DND-41 (cell line): ENCODE measurements around the gene ST6GALNAC6.

Experiments
- ATAC-seq: fragments of 200-7000 bp; cut with Tn5 transposase; 3 replicates; pipeline ENCODE4 v1.9.1; 2021; ENCODE audit warnings: low read depth; ENCODE audit not compliant: insufficient read depth
- DNase-seq: peaks from one replicate; pipeline ENCODE4 v3.0.0-alpha.2; 2020
- H2AFZ ChIP-seq: 2 replicates; pipeline ENCODE4 v1.6.0; 2012; ENCODE audit warnings: low read depth, low read length
- H3K27ac ChIP-seq: 2 replicates; pipeline ENCODE4 v1.5.1; 2012; ENCODE audit warnings: low read length, inconsistent platforms
- H3K27me3 ChIP-seq: fragments of 200-600 bp; sonication (generic); 2 replicates; pipeline ENCODE4 v1.6.0; 2012; ENCODE audit warnings: low read length, mild to moderate bottlenecking, inconsistent platforms; ENCODE audit not compliant: insufficient read depth, poor library complexity
- H3K36me3 ChIP-seq: 2 replicates; pipeline ENCODE4 v1.5.1; 2012; ENCODE audit warnings: low read length, inconsistent platforms; ENCODE audit not compliant: insufficient read depth
- H3K4me1 ChIP-seq: 2 replicates; pipeline ENCODE4 v1.5.1; 2012; ENCODE audit warnings: mild to moderate bottlenecking, low read length; ENCODE audit not compliant: insufficient read depth
- H3K4me2 ChIP-seq: 2 replicates; pipeline ENCODE4 v1.6.0; 2012; ENCODE audit warnings: mild to moderate bottlenecking, moderate library complexity, low read length, inconsistent platforms; ENCODE audit not compliant: insufficient read depth
- H3K4me3 ChIP-seq, 2 experiments: fragments of 200-600 bp in 1 of 2; shearing (Covaris generic) in 1 of 2; 2 replicates each; pipeline ENCODE4 v1.5.1; 2012 to 2016; ENCODE audit warnings: inconsistent platforms in 2 of 2, low read length in 2 of 2, mild to moderate bottlenecking in 2 of 2, low read depth in 1 of 2, moderate library complexity in 1 of 2
- H3K79me2 ChIP-seq: 2 replicates; pipeline ENCODE4 v1.6.0; 2012; ENCODE audit warnings: low read length, inconsistent platforms; ENCODE audit not compliant: insufficient read depth
- H3K9ac ChIP-seq: 2 replicates; pipeline ENCODE4 v1.6.0; 2012; ENCODE audit warnings: low read depth, mild to moderate bottlenecking, inconsistent platforms, low read length, moderate library complexity
- H3K9me3 ChIP-seq: 2 replicates; pipeline ENCODE4 v1.5.1; 2012; ENCODE audit warnings: low read length, moderate library complexity, mild to moderate bottlenecking, inconsistent platforms; ENCODE audit not compliant: insufficient read depth, severe bottlenecking
- H4K20me1 ChIP-seq: 2 replicates; pipeline ENCODE4 v1.6.0; 2012; ENCODE audit warnings: low read length; ENCODE audit not compliant: insufficient read depth
- CTCF ChIP-seq: IDR thresholded peaks from 2 replicates; pipeline ENCODE4 v1.5.1; 2012; ENCODE audit warnings: borderline replicate concordance, low read length, moderate library complexity, mild to moderate bottlenecking; ENCODE audit not compliant: poor library complexity, severe bottlenecking; ENCODE audit errors: extremely low read depth
- EZH2 ChIP-seq: IDR thresholded peaks from 3 replicates; pipeline ENCODE4 v1.6.1; 2012; ENCODE audit warnings: borderline replicate concordance, low read depth, mild to moderate bottlenecking, moderate library complexity, low read length, inconsistent platforms; ENCODE audit not compliant: severe bottlenecking

The ST6GALNAC6 gene

GRCh38 chr9:127850286-127850830, 49.0 kb downstream of the ST6GALNAC6 start:
- Histone ChIP-seq H3K9me3 (peaks cover 7% of the 10 kb centered on the region), H3K79me2 (no peaks in the 10 kb centered on the region)
- no peak for ATAC-seq

GRCh38 chr9:127848756-127849504, 50.5 kb downstream of the ST6GALNAC6 start:
- no peak overlapping the region for H3K9ac ChIP-seq
- H3K4me2 ChIP-seq, result no peak overlapping the region
- H4K20me1 ChIP-seq, result no peaks in the 10 kb centered on the region
- no peaks in the 10 kb centered on the region for H3K79me2 ChIP-seq
- H3K4me1 ChIP-seq, result no peaks in the 10 kb centered on the region
- H3K27me3 ChIP-seq, result no peaks in the 10 kb centered on the region
- no peak overlapping the region for H3K4me3 ChIP-seq
- no peak for TF ChIP-seq EZH2
- TF ChIP-seq CTCF, result no peak
- ATAC-seq (no peak), DNase-seq (no peak)
- H3K9me3 ChIP-seq, result peaks cover 7% of the 10 kb centered on the region
- no peaks in the 10 kb centered on the region for H3K36me3 ChIP-seq
- H2AFZ ChIP-seq, result no peak overlapping the region
- no peak overlapping the region for H3K27ac ChIP-seq

More at GRCh38 chr9:127850286-127850830, 49.0 kb downstream of the ST6GALNAC6 start:
- Histone ChIP-seq H3K36me3 (no peaks in the 10 kb centered on the region), H3K4me2 (no peak overlapping the region), H3K27me3 (no peaks in the 10 kb centered on the region), H2AFZ (no peak overlapping the region), H4K20me1 (no peaks in the 10 kb centered on the region), H3K9ac (no peak overlapping the region), H3K4me3 (no peak overlapping the region), H3K27ac (no peak overlapping the region), H3K4me1 (no peaks in the 10 kb centered on the region)
- no peak for TF ChIP-seq CTCF
- TF ChIP-seq EZH2, result no peak
- DNase-seq, result no peak

GRCh38 chr9:127847833-127848755, 51.3 kb downstream of the ST6GALNAC6 start:
- no peak for TF ChIP-seq CTCF
- TF ChIP-seq EZH2, result no peak
- ATAC-seq (no peak), DNase-seq (no peak)
- Histone ChIP-seq H3K36me3 (no peaks in the 10 kb centered on the region), H4K20me1 (no peaks in the 10 kb centered on the region), H3K4me3 (no peak overlapping the region), H3K4me1 (no peaks in the 10 kb centered on the region), H3K4me2 (no peak overlapping the region), H3K9me3 (peaks cover 7% of the 10 kb centered on the region), H3K27me3 (no peaks in the 10 kb centered on the region), H2AFZ (no peak overlapping the region), H3K9ac (no peak overlapping the region), H3K79me2 (no peaks in the 10 kb centered on the region), H3K27ac (no peak overlapping the region)
